GM21367 (cell line): ENCODE results near the gene SIDT2.
A peak's percentile ranks its signal among the peaks of the same experiment; 100 is the strongest.
"Not testable (repeated sequence)": the region's sequence is repeated elsewhere in the genome, so short reads cannot be mapped to it uniquely, and the experiment has no call there.

ENCODE experiments used
- ATAC-seq: cut with Tn5 transposase; IDR thresholded peaks from one replicate; pipeline ENCODE4 v1.9.1; 2021; ENCODE audit not compliant: unreplicated experiment

Gene SIDT2

DNA sequence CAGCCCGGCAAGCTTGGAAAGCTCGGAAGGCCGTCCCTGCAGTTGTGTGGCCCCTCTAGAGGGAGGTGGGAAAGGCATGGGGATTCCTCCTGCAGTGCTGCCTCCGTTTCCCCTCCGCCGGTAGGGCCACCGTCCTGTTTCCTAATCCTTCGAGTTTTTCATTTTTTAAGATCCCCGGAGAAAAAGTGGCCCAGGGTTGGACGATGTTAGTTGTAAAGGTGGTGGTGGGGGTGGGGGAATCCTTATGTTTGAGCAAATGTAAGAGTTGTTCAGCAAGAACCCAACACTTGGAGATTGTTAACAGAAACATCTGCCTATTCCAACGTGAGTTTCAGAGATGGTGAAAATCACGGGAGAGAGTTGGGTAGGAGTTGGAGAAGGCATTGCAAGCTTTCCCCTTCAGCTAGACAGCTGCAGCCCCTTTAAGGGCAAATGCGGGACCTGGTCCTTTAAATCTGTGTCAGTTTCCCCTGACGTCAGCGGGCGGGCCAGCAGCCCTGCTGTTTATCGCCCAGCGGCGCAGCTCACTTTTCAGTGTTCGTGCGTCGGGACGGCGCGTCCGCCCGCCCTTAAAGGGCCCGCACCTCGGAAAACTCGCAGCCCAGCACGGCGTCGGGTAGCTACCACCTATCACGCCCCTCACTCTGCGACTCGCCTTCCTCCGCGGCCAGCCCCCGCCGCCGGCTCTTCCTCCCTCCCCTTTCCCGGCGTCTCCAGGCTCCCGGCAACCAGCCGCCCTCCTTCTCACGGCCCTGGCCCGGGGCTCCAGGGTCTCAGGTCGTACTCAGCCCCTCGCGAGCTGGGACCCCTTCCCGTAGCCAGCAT, at the start of gene SIDT2:
Gene SIDT2 (plus strand): TSS at position 534 of the 825 bp plus-strand sequence. CDS start 521 bp downstream, outside the sequence.
- ATAC-seq, result peak; percentile 84

DNA sequence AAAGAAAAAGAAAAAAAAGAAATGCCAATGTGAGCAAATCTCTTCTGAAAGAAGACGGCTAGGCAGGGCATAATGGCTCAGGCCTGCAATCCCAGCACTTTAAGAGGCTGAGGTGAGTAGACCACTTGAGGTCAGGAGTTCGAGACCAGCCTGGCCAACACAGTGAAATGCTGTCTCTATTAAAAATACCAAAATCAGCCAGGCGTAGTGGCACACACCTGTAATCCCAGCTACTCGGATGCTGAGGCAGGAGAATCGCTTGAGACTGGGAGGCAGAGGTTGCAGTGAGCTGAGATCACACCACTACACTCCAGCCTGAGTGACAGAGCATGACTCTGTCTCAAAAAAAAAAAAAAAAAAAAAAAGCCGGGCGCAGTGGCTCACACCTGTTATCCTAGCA, 48.1 kb upstream of the SIDT2 start:
- ATAC-seq, result not testable (repeated sequence)

DNA sequence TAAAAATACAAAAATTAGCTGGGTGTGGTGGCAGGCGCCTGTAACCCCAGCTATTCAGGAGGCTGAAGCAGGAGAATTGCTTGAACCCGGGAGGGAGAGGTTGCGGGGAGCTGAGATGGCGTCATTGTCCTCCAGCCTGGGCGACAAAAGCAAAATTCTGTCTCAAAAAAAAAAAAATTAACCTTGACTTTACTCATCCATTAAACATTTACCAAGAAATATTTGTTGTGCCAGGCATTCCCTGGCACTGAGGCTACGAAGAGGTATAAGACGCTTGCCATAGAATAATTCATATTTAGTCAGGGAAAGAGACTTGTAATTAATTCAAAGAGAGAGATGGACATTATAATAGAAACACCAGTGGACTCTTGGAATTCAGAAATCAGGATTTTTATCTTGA, 47.7 kb upstream of the SIDT2 start:
- ATAC-seq, result no peak

DNA sequence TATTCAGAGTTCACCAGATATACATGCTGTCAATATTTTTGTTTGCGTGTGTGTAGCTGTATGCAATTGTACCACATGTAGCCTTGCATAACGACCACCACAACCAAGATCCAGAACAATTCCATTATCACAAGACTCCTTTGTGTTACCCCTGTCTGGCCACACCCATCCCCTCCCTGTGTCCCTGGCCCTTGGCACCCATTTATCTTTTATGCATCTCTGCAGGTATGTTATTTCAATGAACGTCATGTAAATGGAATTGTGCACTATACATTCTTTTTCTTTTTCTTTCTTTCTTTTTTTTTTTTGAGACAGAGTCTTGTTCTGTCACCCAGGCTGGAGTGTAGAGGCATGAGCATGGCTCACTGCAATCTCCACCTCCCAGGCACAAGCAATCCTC, 44.1 kb upstream of the SIDT2 start:
- no peak for ATAC-seq

DNA sequence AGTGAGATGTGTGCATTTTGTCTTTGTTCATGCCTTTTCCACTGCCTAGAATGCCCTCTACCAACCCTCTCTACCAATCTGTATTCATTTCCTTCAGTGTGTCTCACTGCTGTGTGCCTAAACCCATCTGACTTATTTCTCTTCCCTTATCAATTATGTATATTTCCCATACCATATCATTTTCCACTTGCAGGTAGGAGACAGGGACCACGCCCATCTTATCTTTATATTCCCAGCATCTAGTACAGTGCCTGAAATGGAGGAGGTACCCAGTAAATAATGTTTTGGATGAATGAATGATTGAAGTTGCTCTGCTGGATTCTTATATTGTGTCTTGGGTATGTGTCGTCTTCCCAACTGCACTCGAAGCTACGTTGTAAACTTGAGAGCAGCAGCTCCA, 43.6 kb upstream of the SIDT2 start:
- not testable (repeated sequence) for ATAC-seq

DNA sequence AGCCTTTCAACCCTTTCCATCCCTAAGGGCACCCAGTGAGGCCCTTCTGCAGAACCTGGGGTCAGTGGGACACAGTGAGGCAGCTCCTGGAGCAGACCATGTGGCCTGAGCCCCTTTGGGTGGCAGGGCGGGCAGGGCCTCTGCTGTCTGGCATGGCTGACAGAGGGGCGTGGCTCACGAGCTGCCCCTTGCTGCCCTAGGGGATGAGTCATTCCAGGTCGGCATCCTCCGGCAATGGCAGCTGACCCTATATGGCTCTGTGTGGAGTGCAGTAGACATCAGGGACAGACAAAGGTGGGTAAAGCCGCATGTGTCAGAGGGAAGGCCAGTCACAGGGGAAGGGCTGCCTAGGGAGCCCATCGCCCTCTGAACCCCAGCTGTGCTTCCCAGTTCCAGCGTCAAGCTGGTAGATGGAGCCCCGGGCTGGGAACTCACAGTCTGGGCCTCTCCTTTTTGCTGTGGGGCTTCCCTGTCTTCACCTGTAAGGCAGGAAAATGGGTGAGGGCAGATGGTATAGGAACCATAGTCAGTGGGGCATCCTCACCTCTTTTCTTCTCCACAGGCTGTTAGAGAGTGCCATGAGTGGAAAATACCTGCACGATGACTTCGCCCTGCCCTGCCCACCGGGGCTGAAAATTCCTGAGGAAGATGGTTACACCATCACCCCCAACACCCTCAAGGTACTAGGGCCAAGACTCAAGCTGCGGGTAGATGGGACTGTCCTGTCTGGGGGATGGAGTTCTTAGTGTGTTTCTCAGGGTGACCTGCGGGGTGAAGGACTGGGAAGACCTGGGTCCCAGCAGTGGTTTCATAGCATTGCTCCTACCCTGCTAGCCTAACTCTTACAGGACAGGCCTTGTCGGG, 41.1 kb upstream of the SIDT2 start:
- ATAC-seq, result not testable (repeated sequence)

GRCh38 chr11:117143390-117143789, 35.2 kb upstream of the SIDT2 start:
- peak; percentile 23 for ATAC-seq

DNA sequence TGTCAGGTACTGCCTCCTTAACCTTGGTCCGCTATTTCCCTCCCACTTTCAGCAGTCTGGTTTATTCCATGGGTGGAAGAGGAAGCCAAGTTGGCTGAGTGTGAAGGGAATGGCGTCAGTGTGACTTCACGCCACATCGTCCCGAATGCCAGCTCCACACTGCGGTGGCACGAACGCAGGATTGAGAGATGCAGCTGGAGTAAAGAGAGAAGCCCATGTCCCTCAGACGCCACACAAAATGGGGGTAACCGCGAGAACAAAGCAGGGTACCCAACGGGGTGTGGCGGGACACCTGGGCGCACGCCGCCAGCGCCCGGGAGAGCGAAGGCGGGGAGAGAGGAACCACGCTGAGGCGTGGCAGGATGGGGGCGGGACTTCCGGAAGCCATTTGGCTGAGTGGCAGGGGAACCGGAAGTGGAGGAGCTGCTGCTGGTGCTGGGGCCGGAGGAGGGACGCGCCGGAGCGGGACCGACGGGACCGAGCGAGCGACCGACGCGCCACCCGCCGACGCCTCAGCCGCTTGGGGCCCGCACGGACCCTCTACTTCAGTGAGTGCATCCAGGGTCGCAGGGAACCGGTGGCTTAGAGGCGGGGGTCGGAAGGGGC, 34.6 kb upstream of the SIDT2 start, which contains the start of gene PAFAH1B2:
Gene PAFAH1B2 (plus strand): TSS at position 417 of the 606 bp plus-strand sequence. CDS start 8,161 bp downstream, outside the sequence.
- peak; percentile 89 for ATAC-seq

- ATAC-seq, result peak; percentile 34
Measured at GRCh38 chr11:117144477-117145392, 33.8 kb upstream of the SIDT2 start.

DNA sequence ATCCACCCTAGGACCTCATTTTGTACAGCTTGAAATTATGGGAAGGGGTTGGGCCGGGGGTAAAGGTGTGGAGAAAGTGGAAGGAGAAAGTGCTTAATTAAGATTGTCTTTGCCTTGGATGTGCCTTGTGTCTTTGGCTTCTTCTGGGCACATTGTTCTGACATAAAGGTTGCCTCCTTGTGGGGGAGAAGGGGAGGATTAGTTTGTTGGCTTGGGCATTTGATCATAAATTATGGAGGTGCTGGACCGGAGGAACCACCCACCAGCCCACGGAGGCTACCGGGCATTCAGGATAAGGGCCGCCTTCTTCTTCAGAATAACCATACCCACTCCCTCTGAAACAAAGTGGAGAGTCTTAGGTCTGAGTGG, 33.2 kb upstream of the SIDT2 start:
- no peak for ATAC-seq

DNA sequence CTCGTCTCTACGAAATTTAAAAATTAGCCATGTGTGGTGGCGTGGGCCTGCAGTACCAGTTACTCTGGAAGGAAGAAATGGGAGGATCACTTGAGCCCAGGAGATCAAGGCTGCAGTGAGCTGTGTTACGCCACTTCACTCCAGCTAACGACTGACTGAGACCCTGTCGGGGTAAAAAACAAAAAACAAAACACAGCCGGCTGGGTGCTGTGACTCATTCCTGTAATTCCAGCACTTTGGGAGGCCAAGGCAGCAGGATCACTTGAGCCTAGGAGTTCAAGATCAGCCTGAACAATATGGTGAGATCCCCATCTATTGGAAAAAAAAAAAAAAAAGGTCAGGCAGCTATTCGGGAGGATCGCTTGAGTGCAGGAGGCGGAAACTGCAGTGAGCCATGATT, 32.0 kb upstream of the SIDT2 start:
- no peak for ATAC-seq

- no peak for ATAC-seq
Measured at GRCh38 chr11:117152066-117152465, 26.5 kb upstream of the SIDT2 start.

GRCh38 chr11:117154468-117154867, 24.1 kb upstream of the SIDT2 start:
- ATAC-seq, result no peak

- ATAC-seq, result no peak
Measured at GRCh38 chr11:117157507-117157906, 21.0 kb upstream of the SIDT2 start.

- ATAC-seq, result no peak
Measured at GRCh38 chr11:117159892-117160291, 18.7 kb upstream of the SIDT2 start.

- no peak for ATAC-seq
Measured at GRCh38 chr11:117160826-117161225, 17.7 kb upstream of the SIDT2 start.

DNA sequence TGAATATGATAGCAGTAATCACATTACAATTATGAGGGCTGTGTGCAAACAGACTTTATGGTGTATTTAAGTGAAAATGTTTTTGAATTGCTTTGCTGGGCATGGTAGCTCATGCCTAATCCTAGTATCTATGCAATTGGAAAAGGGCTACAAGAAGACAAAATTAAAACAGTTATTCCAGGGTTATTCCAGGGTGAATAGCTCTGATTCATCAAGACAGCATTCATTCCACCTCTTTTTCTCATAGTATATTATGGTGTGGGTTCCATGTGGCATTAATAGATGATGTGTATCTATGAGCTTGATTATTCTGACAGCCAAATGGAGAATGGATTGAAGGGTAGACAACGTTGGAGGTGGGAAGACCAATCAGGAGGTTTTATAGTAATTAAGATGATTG, 12.1 kb upstream of the SIDT2 start:
- no peak for ATAC-seq

DNA sequence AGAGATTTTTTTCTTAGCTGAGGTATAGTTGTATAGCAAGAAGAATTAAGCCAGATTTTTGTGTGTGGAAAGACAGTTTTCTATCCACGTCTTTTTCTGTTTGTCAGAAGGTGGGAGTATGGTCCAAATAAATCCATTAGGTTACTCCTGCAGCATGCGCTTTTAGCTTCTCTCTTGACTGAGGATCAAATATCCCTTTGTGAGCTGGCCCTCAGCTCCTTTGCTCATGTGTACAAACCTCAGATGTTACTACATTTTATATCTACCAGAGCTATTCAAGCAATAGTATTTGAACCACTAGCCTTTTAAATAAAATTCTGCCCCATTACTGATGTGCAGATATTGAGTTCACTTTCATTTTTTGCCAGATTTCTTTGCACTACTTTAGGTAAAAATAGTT, 8.8 kb upstream of the SIDT2 start:
- ATAC-seq, result no peak

DNA sequence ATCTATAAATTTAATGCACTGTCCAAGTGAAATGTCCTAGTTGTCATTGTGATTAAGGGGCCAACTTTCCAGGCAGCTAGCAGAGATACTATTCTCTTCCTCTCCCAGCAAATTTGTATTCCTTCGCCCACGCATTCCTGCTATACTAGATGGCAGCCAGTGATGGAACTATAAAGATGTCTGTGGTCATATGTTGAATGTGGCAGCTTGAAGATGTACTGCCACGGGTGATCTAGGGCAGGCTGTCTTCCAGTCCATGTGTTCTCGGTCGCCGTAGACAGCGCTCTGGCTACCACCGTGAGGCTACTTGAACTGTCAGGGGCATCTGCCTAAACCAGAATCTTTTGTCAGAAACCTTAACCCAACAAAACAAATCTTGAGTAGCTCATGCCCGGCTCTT, 8.3 kb upstream of the SIDT2 start:
- ATAC-seq, result no peak

DNA sequence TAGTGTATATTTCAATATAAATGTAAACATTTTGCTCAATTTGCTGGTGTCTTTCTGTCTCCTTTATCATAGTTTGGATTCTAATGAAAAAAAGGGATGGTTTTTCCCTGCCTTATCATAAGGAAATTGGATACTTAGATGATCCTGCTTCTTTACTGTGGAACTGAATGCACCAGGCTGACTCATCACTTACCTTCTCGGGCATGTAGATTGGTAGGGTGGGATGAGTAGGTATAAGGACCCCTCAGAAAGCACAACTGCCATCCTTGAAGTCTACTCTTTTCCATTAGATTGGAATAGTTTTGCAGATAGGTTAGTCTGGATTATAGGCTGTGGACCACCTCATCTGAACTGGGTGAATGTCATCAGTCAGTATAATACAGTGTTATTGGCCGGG, 7.5 kb upstream of the SIDT2 start:
- no peak for ATAC-seq
